GM19035 (cell line): ENCODE measurements around the gene SORCS2.
"Not testable (repeated sequence)": the region's sequence is repeated elsewhere in the genome, so short reads cannot be mapped to it uniquely, and the experiment has no call there.

Experiments used
- ATAC-seq: cut with Tn5 transposase; IDR thresholded peaks from one replicate; pipeline ENCODE4 v1.9.1; 2021; ENCODE audit not compliant: unreplicated experiment

SORCS2 gene

GRCh38 chr4:7591409-7592053 is 399.2 kb downstream of the SORCS2 start:
- ATAC-seq, result no peak

DNA sequence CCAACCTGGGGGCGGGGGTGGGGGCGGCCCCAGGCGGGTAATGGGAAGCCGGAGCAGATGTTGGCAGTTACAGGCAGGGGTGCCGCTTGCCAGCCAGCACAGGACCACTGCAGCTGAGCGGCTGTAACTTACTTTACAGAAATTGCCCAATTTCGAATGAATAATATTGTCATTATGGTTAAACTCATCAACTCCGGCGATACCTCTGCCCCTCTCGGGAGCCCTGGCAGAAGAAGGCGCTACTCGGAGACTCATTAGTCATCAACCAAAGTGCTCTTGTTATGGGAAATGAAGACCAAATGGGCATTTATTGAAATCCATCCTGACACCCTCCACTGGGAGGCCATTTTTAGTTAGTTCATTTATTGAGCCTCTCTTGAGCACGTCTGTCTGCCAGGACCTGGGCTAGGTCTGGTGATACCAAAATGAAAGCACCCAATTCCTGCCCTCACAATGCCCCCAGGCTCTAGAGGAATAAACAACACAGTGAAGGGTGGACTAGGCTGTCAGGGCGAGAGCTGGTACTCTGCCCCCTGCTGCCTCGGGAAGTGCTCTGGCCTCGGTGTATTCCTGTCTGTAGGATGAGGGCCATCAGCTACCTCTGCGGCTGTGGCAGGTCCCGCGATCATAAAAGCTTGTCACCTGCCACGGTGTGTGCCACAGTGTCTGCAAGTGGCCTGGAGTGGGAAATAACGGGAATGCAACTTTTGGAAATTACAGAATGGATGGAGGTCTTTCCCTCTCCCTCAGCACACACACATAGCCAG is 401.5 kb downstream of the SORCS2 start:
- no peak for ATAC-seq

DNA sequence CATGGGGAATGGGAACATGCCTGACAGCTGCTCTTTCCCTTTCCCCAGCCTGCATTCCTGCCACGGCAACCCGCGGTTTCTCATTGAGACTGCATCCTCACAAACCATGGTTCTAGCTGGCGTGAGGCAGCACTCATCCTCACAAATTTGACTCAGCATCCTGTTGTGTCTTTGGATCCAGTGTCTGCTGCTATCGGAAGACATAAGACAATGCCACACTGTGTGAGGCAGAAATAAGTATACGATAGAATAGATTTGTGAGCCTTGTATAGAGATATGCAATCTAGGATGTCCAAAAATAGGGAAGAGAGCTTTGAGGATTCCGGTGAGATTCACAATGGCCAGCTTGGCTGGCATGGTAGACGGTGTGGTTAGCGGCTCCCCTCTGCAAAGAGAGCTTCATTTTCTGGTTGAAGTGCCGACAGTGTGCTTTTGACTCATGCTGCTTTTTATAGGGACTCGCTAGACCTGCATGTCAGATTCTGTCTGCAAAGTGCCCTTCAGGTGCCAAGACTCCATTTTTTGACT is 403.7 kb downstream of the SORCS2 start:
- ATAC-seq, result no peak

- no peak for ATAC-seq
Observed at GRCh38 chr4:7596918-7597606, 404.7 kb downstream of the SORCS2 start.

DNA sequence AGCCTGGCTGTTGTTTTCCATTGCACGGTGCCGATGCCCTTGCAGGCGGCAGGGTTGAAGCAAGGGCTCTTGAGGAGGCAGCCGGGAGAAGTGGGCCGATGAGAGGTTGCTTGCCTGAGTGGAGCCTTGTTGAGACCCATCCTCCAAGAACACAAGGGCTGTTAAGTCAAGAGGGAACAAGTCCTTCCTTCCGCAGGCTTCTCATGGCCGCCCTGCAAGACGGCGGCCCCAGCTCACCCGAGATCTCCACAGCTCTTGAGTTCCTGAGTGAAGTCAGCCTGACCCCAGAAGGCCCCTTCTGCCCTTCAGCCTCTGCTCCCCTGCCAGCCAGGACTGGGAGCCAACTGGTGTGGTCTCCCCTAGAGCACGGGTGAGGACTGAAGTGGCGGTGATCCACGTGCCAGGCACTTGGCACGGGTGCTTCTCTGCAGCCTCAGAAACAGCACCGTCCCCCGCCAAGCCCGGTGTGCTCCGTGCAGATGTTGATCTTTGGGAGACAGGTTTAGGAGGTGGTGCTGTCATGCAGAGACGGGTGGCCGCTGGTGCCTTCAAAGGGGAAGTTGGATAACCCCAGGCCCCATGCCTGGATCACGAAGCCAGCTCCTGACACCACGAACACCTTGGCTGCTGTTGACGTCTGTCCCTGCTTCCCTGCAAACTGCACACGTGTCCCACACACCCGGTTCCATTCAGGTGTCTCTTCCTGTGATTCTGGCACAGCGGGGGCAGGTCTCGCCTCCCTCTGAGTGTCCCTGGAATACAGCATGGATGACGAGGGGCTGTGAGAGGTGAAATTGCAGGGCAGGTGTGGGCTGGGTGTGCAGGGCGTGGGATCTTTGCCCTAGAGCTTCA is 406.8 kb downstream of the SORCS2 start:
- no peak for ATAC-seq

DNA sequence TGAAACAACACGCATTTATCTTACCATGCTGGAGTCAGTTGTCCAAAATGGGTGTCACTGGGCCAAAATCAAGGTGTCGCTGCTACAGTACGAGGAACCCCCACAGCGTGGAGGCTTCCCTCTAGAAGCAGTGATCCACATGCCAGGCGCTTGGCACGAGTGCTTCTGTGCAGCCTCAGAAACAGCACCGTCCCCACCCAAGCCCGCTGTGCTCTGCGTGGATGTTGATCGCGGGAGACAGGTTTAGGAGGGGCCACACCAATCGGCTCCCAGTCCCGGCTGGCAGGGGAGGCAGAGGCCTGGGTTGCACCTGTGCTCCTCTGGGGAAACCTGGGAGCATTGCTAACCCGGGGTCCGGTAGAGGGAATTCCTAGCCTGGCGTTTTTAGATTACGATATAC is 407.9 kb downstream of the SORCS2 start:
- no peak for ATAC-seq

GRCh38 chr4:7602166-7602565 is 409.8 kb downstream of the SORCS2 start:
- ATAC-seq, result not testable (repeated sequence)

GRCh38 chr4:7607156-7607910 is 415.0 kb downstream of the SORCS2 start:
- no peak for ATAC-seq

DNA sequence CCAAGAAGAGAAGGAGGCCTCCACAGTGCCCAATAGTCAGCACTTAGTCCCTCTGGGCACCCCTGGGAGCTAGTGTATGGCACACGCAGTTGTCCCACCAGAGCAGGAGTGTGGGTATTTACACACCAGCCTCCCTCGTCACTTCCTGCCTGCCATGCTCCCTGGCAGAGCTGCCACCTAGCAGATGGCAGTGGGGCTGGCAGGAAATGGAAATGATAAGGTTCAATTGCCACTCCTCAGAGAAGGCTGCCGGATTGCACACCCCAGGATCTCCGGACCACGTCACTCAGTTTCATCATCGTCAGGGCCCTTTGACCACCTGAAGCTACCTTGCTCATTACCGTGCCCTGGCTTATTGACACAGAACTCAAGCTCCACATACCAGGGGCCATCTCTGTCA is 415.7 kb downstream of the SORCS2 start:
- ATAC-seq, result no peak

DNA sequence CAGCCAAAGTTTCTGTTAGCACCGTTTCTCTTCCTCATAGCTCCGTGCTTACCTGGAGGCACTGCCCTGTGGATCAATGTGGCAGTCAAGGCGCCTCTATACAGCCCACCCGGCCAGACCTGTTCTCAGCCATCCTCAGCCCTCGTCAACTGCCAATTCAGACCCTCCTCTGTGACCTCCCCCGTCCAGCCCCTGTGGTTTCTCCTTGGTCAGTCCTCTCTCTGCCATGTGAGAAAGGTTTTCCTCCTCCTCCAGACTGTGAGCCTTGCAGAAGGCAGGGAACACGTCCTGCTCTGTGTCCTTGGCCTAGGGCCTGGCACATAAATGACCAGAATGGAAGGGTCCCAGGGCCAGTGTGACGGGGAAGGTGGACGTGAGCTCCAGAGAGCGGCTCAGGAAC is 417.0 kb downstream of the SORCS2 start:
- no peak for ATAC-seq

GRCh38 chr4:7610022-7610670 is 417.8 kb downstream of the SORCS2 start:
- ATAC-seq, result no peak

GRCh38 chr4:7610841-7611240 is 418.5 kb downstream of the SORCS2 start:
- ATAC-seq, result no peak

DNA sequence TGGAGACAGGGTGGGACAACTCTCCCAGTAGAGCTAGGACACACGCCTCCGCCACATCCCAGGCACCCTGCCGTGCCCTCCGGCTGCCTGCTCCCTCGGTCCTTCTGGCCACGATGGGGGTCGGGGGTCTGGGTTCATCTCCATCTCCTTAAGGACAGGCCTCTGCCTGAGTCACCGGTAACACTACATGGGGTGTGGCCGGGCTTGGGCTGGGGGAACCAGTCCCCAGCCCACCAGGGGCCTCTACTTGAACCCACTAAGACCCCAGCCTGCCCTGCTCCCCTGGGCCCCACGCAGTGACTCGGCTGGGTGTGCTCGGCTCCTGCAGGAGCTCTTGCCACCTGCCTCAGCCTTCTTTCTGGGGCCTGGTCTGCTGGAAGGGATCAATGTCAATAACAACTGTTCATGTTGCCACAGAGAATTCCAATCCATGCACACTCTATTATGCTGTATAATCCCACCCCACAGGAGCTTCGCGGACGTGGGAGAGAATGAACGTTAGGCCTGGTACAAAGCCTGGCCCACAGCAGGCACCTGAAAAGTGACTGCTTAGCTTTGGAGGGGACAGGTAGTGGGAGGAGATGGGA is 420.1 kb downstream of the SORCS2 start:
- ATAC-seq, result no peak

- ATAC-seq, result no peak
Observed at GRCh38 chr4:7614350-7614949, 422.1 kb downstream of the SORCS2 start.

DNA sequence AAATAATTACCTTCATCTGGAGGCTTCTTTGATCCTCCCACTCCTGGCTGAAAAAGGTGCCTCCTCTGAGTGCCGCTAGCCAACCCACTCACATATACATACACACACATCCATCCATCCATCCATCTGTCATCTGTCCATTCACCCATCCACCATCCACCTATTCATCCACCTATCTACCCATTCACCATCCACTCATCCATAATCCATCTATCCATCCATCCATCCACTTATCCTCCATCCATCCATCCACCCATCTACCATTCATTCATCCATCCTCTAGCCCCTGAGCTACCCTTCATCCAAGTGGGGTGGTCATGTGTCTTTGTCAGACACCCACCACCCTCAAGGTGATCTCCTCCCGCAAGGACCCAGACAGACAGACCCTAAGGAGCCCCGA is 423.9 kb downstream of the SORCS2 start:
- no peak for ATAC-seq

DNA sequence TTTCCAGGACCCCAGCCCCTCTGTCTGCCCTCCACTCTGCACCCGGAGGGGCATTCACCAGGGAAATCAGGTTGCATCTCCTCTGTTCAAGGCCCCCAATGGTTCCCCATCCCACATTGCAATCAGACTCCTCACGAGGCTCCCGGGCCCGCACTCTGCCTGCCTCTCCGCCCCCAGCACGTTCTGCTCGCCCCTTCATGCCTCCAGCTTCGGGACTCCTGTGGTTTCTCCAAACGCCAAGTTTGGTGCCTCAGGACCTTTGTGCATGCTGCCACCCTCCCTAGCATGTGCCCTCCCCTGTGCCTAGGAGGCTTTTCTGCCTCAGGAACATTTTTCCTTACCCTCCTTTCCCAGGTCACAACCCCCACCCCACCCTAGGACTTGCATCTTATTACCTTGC is 426.0 kb downstream of the SORCS2 start:
- no peak for ATAC-seq

DNA sequence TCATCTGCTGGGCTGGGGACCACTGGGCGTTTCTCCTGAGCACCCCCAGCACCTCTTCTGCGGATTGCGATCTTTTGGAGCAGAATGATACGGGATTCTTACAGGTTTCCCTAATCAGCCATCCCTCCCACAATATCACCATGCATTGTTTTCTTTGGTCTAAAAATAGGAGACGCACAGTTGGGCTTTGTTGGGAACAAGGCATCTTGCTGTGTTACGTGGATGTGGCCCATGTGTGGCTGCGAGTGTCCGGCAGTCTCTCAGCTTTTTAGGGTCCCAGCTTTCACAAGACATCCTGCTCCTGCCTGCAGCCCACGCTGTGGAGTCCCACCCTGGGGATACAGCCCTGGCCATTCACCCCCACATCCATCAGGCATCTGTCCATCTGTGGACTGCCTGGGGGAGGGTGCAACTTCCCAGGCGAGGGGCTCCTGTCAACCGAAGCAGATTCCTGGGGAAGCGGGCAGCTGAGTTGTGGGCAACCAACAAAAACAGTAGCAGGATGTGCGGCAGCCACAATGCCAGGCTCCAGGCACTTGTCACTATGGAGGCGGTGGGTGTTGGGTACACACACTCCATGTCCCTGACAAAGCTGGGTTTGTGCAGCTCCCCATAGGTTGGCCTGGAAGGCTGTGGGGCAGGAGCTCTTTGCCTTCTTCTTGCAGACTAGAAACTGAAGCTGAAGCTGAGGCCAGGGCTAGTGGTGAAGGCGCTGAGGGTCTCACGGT is 427.9 kb downstream of the SORCS2 start:
- no peak for ATAC-seq

DNA sequence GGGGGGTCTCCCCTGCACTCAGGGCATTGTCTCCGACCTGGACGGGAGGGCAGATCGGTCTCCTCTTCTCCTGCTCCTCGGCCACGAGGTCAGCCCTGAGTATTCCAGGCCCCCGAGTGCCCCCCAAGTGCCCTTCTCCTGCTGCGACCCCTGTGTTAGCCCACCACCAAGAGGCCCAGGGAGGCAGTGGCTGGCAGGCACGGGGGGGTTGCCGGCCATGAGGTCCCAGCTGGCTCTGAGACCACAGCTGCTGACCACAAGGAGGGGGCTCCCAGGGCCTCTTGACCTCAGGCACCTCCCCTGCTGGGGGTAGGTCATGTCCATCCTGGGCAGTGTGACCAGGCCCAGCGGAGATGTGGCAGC is 428.5 kb downstream of the SORCS2 start:
- no peak for ATAC-seq
